ENCODE data around the gene NFIB.

DNA sequence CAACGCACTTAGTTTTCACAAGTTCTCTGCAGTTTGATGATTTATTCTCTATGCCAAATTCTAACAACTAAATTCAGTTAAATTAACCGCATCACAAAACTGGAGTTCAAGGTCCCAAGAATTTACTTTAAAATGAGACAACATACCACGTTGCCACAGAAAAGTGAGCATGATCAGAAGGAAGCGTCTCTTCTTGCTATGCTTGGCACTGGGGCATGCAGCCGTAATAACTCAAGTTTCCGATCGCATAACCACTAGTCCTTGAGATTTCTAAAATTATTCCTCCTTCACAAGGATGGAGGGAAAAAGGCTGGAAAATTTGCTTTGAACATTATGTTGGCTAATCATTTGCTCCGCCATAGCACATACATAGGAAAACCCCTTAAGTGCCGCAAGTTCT, 13.9 kb downstream of the NFIB start:
- TF ChIP-seq NFRKB (IDR thresholded peaks at IDR 0.05) = no peak
- no peak for TF ChIP-seq LEF1 (IDR thresholded peaks at IDR 0.05; ENCODE audit: borderline replicate concordance)
- no peak for TF ChIP-seq SUZ12 (IDR thresholded peaks at IDR 0.05)
- no peak for TF ChIP-seq FOXA1 (IDR thresholded peaks at IDR 0.05)
- no peak for TF ChIP-seq BHLHE40 (IDR thresholded peaks at IDR 0.05; ENCODE audit: borderline replicate concordance)
- no peak for TF ChIP-seq FOXM1 (IDR thresholded peaks at IDR 0.05; ENCODE audit: borderline replicate concordance)
- TF ChIP-seq, protein P1, sequence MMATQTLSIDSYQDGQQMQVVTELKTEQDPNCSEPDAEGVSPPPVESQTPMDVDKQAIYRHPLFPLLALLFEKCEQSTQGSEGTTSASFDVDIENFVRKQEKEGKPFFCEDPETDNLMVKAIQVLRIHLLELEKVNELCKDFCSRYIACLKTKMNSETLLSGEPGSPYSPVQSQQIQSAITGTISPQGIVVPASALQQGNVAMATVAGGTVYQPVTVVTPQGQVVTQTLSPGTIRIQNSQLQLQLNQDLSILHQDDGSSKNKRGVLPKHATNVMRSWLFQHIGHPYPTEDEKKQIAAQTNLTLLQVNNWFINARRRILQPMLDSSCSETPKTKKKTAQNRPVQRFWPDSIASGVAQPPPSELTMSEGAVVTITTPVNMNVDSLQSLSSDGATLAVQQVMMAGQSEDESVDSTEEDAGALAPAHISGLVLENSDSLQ (IDR thresholded peaks at IDR 0.05) = no peak
- no peak for TF ChIP-seq HDGF (IDR thresholded peaks at IDR 0.05; ENCODE audit: borderline replicate concordance)
- TF ChIP-seq ARNT (IDR thresholded peaks at IDR 0.05) = no peak

All from HEK293T (cell line).